OCI-LY1 (cell line): ENCODE measurements around the gene SSBP2.

ENCODE experiments used
- H2AFZ ChIP-seq: fragments of 200-600 bp; sonication (generic), shearing (Covaris generic); 2 replicates; pipeline ENCODE4 v1.6.0; 2014; ENCODE audit warnings: antibody characterized with exemption, mild to moderate bottlenecking, low read length
- H3F3A ChIP-seq: fragments of 200-600 bp; sonication (generic), shearing (Covaris generic); 2 replicates; pipeline ENCODE4 v1.6.0; 2014; ENCODE audit warnings: mild to moderate bottlenecking, antibody characterized with exemption, low read length, moderate library complexity; ENCODE audit not compliant: insufficient read depth
- H3K27ac ChIP-seq: fragments of 200-600 bp; sonication (generic); 2 replicates; pipeline ENCODE4 v1.5.1; 2014; ENCODE audit warnings: low read length, mixed run types, mild to moderate bottlenecking, low read depth; ENCODE audit not compliant: poor library complexity, severe bottlenecking
- H3K27me3 ChIP-seq: fragments of 200-600 bp; sonication (generic); 2 replicates; pipeline ENCODE4 v1.6.0; 2014; ENCODE audit warnings: antibody characterized with exemption, mild to moderate bottlenecking, low read length, moderate library complexity; ENCODE audit not compliant: insufficient read depth
- H3K36me3 ChIP-seq: fragments of 200-600 bp; sonication (generic); 2 replicates; pipeline ENCODE4 v1.6.1; 2014; ENCODE audit warnings: mild to moderate bottlenecking, antibody characterized with exemption, low read length, moderate library complexity, mixed read lengths; ENCODE audit not compliant: insufficient read depth
- H3K4me1 ChIP-seq: fragments of 200-600 bp; sonication (generic); 2 replicates; pipeline ENCODE4 v1.5.1; 2014; ENCODE audit warnings: mild to moderate bottlenecking, low read length, moderate library complexity; ENCODE audit not compliant: insufficient read depth, severe bottlenecking
- H3K4me2 ChIP-seq: fragments of 200-600 bp; sonication (generic), shearing (Covaris generic); 2 replicates; pipeline ENCODE4 v1.6.1; 2014; ENCODE audit warnings: low read length
- H3K4me3 ChIP-seq: fragments of 200-600 bp; sonication (generic); 2 replicates; pipeline ENCODE4 v1.5.1; 2014; ENCODE audit warnings: low read length, low read depth, mild to moderate bottlenecking, mixed read lengths; ENCODE audit not compliant: poor library complexity, severe bottlenecking
- H3K79me2 ChIP-seq: fragments of 200-600 bp; shearing (Covaris generic); 2 replicates; pipeline ENCODE4 v1.6.1; 2016; ENCODE audit warnings: mixed run types, low read length, mixed read lengths; ENCODE audit not compliant: insufficient read depth
- H3K9ac ChIP-seq: fragments of 200-600 bp; sonication (generic), shearing (Covaris generic); 2 replicates; pipeline ENCODE4 v1.6.1; 2014; ENCODE audit warnings: mild to moderate bottlenecking, low read length, mixed read lengths
- H3K9me2 ChIP-seq: fragments of 200-600 bp; sonication (generic), shearing (Covaris generic); 2 replicates; pipeline ENCODE4 v1.6.1; 2014; ENCODE audit warnings: low read depth, mild to moderate bottlenecking, low read length, mixed read lengths
- H3K9me3 ChIP-seq: fragments of 200-600 bp; shearing (Covaris generic); 2 replicates; pipeline ENCODE4 v1.6.1; 2014; ENCODE audit warnings: low read length, mixed read lengths
- H4K20me1 ChIP-seq: fragments of 200-600 bp; sonication (generic), shearing (Covaris generic); 2 replicates; pipeline ENCODE4 v1.6.0; 2016; ENCODE audit warnings: mild to moderate bottlenecking, low read length; ENCODE audit not compliant: insufficient read depth
- EZH2 ChIP-seq: fragments of 200-600 bp; sonication (generic), shearing (Covaris generic); IDR thresholded peaks from 2 replicates; pipeline ENCODE4 v1.8.0; 2017; ENCODE audit warnings: borderline replicate concordance, mixed run types, mild to moderate bottlenecking, antibody characterized with exemption, low read length, moderate library complexity, mixed read lengths
- TF ChIP-seq, protein P1 (sequence below): fragments of 200-600 bp; sonication (generic), shearing (Covaris generic); IDR thresholded peaks from 2 replicates; pipeline ENCODE4 v1.5.1; 2017; ENCODE audit warnings: mild to moderate bottlenecking, antibody characterized with exemption, low read length, moderate library complexity, mixed read lengths

Gene SSBP2

DNA sequence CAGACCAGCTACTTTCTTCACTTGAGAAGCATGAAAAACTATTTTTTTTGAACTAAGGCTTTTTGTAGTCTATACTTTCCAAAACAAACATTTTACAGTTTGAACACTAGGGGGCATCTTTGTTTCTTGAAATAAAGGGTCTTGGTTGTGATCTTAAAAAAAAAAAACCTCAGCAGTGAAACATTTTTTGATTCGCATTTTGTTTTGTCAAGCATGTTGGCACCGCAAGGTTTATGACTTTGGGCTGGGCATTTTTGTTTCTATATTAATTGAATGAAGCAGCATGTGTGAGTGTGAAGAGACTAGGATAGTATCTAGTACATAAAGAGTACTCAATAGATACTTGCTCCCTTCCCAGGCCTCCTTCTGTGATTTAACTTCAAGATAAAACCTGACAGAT lies 325.3 kb downstream of the SSBP2 start:
- TF ChIP-seq, protein P1, sequence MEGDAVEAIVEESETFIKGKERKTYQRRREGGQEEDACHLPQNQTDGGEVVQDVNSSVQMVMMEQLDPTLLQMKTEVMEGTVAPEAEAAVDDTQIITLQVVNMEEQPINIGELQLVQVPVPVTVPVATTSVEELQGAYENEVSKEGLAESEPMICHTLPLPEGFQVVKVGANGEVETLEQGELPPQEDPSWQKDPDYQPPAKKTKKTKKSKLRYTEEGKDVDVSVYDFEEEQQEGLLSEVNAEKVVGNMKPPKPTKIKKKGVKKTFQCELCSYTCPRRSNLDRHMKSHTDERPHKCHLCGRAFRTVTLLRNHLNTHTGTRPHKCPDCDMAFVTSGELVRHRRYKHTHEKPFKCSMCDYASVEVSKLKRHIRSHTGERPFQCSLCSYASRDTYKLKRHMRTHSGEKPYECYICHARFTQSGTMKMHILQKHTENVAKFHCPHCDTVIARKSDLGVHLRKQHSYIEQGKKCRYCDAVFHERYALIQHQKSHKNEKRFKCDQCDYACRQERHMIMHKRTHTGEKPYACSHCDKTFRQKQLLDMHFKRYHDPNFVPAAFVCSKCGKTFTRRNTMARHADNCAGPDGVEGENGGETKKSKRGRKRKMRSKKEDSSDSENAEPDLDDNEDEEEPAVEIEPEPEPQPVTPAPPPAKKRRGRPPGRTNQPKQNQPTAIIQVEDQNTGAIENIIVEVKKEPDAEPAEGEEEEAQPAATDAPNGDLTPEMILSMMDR: peak; percentile 67
- TF ChIP-seq EZH2: no peak
- H3K4me3 ChIP-seq: no peak overlapping the region
- peaks cover 12% of the 10 kb centered on the region; the same call in 1 of the 2 replicates for H3F3A ChIP-seq
- no peak overlapping the region for H3K9ac ChIP-seq
- H3K4me1 ChIP-seq: no peaks in the 10 kb centered on the region
- H2AFZ ChIP-seq: no peak overlapping the region
- no peaks in the 10 kb centered on the region for H3K9me2 ChIP-seq
- H3K27ac ChIP-seq: no peak overlapping the region
- H3K9me3 ChIP-seq: no peaks in the 10 kb centered on the region
- H4K20me1 ChIP-seq: no peaks in the 10 kb centered on the region
- H3K79me2 ChIP-seq: no peaks in the 10 kb centered on the region
- no peak overlapping the region for H3K4me2 ChIP-seq
- no peaks in the 10 kb centered on the region for H3K27me3 ChIP-seq
- peaks cover 18% of the 10 kb centered on the region; the same call in 1 of the 2 replicates for H3K36me3 ChIP-seq

DNA sequence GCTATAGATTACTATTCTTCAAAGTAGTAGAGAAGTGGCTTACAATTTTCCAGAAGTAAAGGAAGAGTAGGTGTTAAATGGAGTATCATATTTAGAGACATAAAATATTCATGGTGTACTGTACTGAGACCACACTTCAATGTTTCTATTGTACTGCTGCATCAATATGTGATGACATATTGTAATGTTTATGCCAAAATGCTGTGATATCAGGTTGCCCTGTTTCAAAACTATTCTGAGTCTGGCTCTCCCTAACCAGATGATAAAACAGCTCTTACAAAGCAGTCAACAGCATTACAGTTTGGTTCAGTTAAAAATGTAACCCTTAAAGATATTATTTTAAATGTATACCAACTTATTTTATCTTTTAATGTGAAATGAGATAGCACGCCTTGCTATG lies 326.2 kb downstream of the SSBP2 start:
- no peaks in the 10 kb centered on the region for H3K9me3 ChIP-seq
- H3K36me3 ChIP-seq: peaks cover 24% of the 10 kb centered on the region; the same call in 1 of the 2 replicates
- H3F3A ChIP-seq: 0 out of 2 replicates have a peak, but pooled peaks cover 12% of the 10 kb centered on the region
- H3K79me2 ChIP-seq: no peaks in the 10 kb centered on the region
- no peak overlapping the region for H3K9ac ChIP-seq
- H3K4me1 ChIP-seq: no peaks in the 10 kb centered on the region
- H3K27ac ChIP-seq: no peak overlapping the region
- no peak overlapping the region for H3K4me3 ChIP-seq
- TF ChIP-seq, protein P1: no peak
- TF ChIP-seq EZH2: no peak
- H3K9me2 ChIP-seq: no peaks in the 10 kb centered on the region
- H3K27me3 ChIP-seq: no peaks in the 10 kb centered on the region
- no peak overlapping the region for H2AFZ ChIP-seq
- no peaks in the 10 kb centered on the region for H4K20me1 ChIP-seq
- H3K4me2 ChIP-seq: no peak overlapping the region

DNA sequence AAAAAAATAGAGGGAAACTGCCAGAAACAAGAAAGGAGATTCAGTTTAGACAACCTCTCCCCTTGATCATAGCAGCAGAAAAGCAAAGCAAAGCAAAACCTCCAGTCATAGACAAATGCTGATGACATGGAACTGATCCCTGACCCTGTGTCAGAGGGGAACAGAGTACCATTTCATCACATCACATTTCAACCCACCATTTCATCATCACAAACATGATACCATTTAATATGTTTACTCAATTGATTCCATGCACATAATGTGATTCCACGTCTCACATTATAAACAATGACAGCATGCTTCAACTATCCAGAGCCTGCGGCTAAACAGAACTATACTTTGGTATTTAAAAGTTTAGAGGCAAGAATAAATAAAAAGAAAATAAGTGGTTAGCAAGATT lies 328.2 kb downstream of the SSBP2 start:
- Histone ChIP-seq H4K20me1 (no peaks in the 10 kb centered on the region), H3K9me3 (no peaks in the 10 kb centered on the region), H3K4me3 (no peak overlapping the region), H3K4me1 (no peaks in the 10 kb centered on the region), H3K4me2 (no peak overlapping the region), H2AFZ (no peak overlapping the region), H3K36me3 (peaks cover 24% of the 10 kb centered on the region; the same call in 1 of the 2 replicates), H3K79me2 (no peaks in the 10 kb centered on the region), H3K9ac (no peak overlapping the region), H3K27ac (no peak overlapping the region), H3K9me2 (no peaks in the 10 kb centered on the region), H3K27me3 (no peaks in the 10 kb centered on the region), H3F3A (0 out of 2 replicates have a peak, but pooled peaks cover 12% of the 10 kb centered on the region)
- TF ChIP-seq, protein P1: no peak
- TF ChIP-seq EZH2: no peak
